AG09319 (cell line): ENCODE results near the gene CNTNAP2.
"Not testable (repeated sequence)": the region's sequence is repeated elsewhere in the genome, so short reads cannot be mapped to it uniquely, and the experiment has no call there.

ENCODE experiments used
- DNase-seq: peaks from one replicate; pipeline ENCODE4 v3.0.0-alpha.2; 2010; ENCODE audit warnings: low read depth; ENCODE audit errors: extremely low read depth
- CTCF ChIP-seq: IDR thresholded peaks from 2 replicates; pipeline ENCODE4 v1.5.1; 2011; ENCODE audit warnings: low read depth, mild to moderate bottlenecking, inconsistent platforms, low read length, moderate library complexity

The CNTNAP2 gene

GRCh38 chr7:147096629-147097028 lies 980.0 kb downstream of the CNTNAP2 start:
- TF ChIP-seq CTCF, result no peak
- DNase-seq, result no peak

GRCh38 chr7:147103224-147103623 lies 986.6 kb downstream of the CNTNAP2 start:
- TF ChIP-seq CTCF, result no peak
- no peak for DNase-seq

GRCh38 chr7:147106746-147107145 lies 990.1 kb downstream of the CNTNAP2 start:
- DNase-seq, result no peak
- no peak for TF ChIP-seq CTCF

GRCh38 chr7:147114525-147114924 lies 997.9 kb downstream of the CNTNAP2 start:
- DNase-seq, result not testable (repeated sequence)

- TF ChIP-seq CTCF, result no peak
- no peak for DNase-seq
Measured at GRCh38 chr7:147136352-147136751, 1019.8 kb downstream of the CNTNAP2 start.

GRCh38 chr7:147145194-147145593 lies 1028.6 kb downstream of the CNTNAP2 start:
- no peak for DNase-seq
- no peak for TF ChIP-seq CTCF

- DNase-seq, result no peak
- TF ChIP-seq CTCF, result no peak
Measured at GRCh38 chr7:147146169-147146568, 1029.6 kb downstream of the CNTNAP2 start.

- no peak for TF ChIP-seq CTCF
- no peak for DNase-seq
Measured at GRCh38 chr7:147151661-147152060, 1035.1 kb downstream of the CNTNAP2 start.
